ENCODE data around the gene ARID1B. TPM values are rescaled to one million over a fixed set of nuclear protein-coding genes. Genes with fewer than 3 reads are reported as not detected.

The ARID1B gene
- total RNA-seq, 2 donors from 2014 or later = 65.1 to 99.4 TPM

DNA sequence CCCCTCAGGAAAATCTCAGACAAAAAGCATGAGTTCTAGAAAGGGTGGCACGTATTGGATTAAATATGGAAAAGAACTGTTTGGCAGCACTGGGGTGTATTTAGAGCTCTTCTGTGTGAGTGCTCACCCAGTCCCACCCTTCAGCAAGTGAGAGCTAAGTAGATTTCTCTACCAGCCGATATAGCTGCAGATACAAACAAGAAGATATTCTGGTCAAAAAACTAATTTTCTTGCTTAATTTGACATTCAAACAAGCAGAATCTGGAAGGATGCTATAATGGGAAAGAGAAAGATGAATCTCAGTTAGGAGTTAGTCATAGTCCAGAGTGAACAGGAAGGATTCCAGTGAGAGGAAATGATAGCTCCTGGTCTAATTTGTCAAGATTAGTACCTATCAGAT, 314.1 kb downstream of the ARID1B start:
- no peak for DNase-seq (ENCODE audit: low spot score)
- no peak overlapping the region for H3K27ac ChIP-seq
- 85% methylated on average over 2 of the region's 2 CpGs for WGBS
- H3K9me3 ChIP-seq = no peaks in the 10 kb centered on the region
- TF ChIP-seq POLR2A (IDR thresholded peaks at IDR 0.05) (no peak), POLR2AphosphoS5 (IDR thresholded peaks at IDR 0.05) (no peak)
- TF ChIP-seq, protein P1, sequence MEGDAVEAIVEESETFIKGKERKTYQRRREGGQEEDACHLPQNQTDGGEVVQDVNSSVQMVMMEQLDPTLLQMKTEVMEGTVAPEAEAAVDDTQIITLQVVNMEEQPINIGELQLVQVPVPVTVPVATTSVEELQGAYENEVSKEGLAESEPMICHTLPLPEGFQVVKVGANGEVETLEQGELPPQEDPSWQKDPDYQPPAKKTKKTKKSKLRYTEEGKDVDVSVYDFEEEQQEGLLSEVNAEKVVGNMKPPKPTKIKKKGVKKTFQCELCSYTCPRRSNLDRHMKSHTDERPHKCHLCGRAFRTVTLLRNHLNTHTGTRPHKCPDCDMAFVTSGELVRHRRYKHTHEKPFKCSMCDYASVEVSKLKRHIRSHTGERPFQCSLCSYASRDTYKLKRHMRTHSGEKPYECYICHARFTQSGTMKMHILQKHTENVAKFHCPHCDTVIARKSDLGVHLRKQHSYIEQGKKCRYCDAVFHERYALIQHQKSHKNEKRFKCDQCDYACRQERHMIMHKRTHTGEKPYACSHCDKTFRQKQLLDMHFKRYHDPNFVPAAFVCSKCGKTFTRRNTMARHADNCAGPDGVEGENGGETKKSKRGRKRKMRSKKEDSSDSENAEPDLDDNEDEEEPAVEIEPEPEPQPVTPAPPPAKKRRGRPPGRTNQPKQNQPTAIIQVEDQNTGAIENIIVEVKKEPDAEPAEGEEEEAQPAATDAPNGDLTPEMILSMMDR (IDR thresholded peaks at IDR 0.05) = no peak
- no peak overlapping the region for H3K4me3 ChIP-seq
- H3K4me1 ChIP-seq (replicated peaks) = no peaks in the 10 kb centered on the region
- H3K36me3 ChIP-seq = no peaks in the 10 kb centered on the region
- intact Hi-C loops (cut with DNase I) = no loop called here
- H3K27me3 ChIP-seq (replicated peaks; ENCODE audit: insufficient read depth) = no peaks in the 10 kb centered on the region

DNA sequence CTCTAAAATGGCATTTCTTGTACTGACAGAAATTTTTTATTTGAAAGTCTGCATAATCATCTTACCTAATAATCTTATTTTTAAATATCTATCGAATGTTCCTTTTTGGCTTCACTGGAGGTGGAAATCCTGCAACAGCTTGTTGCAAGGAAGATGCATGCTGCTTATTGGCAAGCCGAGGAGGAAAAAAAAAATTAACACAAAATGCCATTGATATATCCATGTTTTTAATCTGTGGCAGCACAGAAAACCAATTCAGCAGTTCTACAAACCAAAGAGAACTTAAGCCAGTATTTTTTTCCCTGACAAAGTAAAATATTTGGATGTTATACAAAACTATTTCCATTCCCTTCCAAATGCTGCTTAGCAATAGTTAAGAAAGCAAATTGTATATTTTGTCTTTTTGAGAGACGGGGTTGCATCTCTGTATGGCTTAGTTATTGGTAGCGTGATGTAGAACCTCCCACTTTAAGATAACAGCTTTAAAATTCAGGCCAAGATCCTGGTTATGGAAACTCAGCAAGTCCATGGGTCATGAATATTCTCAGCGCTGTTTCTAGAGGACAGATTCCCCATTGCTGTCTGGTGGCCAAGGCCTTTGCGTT, 314.8 kb downstream of the ARID1B start:
- Histone ChIP-seq H3K36me3 (no peaks in the 10 kb centered on the region), H3K4me3 (no peak overlapping the region), H3K9me3 (no peaks in the 10 kb centered on the region), H3K27me3 (replicated peaks; ENCODE audit: insufficient read depth) (no peaks in the 10 kb centered on the region), H3K4me1 (replicated peaks) (no peaks in the 10 kb centered on the region), H3K27ac (no peak overlapping the region)
- DNase-seq (ENCODE audit: low spot score) = no peak
- WGBS = 88% methylated on average over 6 of the region's 6 CpGs
- intact Hi-C loops (cut with DNase I) = no loop called here
- TF ChIP-seq, protein P1 (IDR thresholded peaks at IDR 0.05) = no peak
- no peak for TF ChIP-seq POLR2A (IDR thresholded peaks at IDR 0.05)
- TF ChIP-seq POLR2AphosphoS5 (IDR thresholded peaks at IDR 0.05) = no peak

DNA sequence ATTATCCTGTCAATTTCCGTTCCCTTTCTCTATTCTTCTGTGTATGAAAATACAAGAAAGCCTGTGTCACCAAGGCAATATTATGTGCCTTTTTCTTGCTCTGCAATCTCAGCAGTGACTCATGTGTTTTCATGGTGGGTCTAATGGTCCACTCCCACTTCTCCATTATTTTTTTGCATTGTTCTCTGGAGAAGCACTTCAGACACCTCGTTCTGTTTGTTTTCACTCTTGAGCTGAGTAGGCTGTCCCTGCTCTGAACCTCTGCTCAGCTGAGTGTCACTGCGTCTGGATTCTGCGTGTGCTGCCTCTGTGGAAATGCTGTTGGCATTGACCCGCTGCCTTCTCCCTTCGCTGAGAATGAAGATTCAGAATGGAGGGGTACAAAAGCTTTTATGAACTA, 315.6 kb downstream of the ARID1B start:
- intact Hi-C loops (cut with DNase I) = no loop called here
- Histone ChIP-seq H3K4me3 (no peak overlapping the region), H3K36me3 (no peaks in the 10 kb centered on the region), H3K27me3 (replicated peaks; ENCODE audit: insufficient read depth) (no peaks in the 10 kb centered on the region), H3K27ac (no peak overlapping the region), H3K4me1 (replicated peaks) (no peaks in the 10 kb centered on the region), H3K9me3 (no peaks in the 10 kb centered on the region)
- 90% methylated on average over 6 of the region's 6 CpGs for WGBS
- no peak for DNase-seq (ENCODE audit: low spot score)
- TF ChIP-seq, protein P1 (IDR thresholded peaks at IDR 0.05) = no peak
- no peak for TF ChIP-seq POLR2A (IDR thresholded peaks at IDR 0.05)
- TF ChIP-seq POLR2AphosphoS5 (IDR thresholded peaks at IDR 0.05) = no peak

DNA sequence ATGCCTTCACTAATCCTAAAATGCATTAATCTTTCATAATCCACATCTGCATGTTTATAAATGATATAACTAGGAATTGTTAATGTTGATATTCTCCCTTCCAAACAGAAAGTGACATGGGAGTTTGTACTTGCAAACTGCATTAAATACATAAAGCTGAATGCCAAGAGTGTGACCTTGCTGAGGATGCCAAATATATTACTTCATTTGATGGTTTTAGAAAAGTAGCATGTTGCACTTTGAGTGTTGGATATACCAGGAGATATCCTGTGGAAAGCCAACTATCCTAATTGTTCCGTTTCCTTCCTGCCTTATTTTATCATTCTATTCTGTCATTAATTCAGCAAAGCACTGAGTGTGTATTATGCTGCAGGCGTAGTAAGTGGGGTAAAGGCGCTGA, 316.4 kb downstream of the ARID1B start:
- Histone ChIP-seq H3K27ac (no peak overlapping the region), H3K27me3 (replicated peaks; ENCODE audit: insufficient read depth) (no peaks in the 10 kb centered on the region), H3K4me1 (replicated peaks) (no peaks in the 10 kb centered on the region), H3K4me3 (no peak overlapping the region), H3K9me3 (no peaks in the 10 kb centered on the region), H3K36me3 (no peaks in the 10 kb centered on the region)
- intact Hi-C loops (cut with DNase I) = no loop called here
- TF ChIP-seq POLR2A (IDR thresholded peaks at IDR 0.05) (no peak), POLR2AphosphoS5 (IDR thresholded peaks at IDR 0.05) (no peak)
- TF ChIP-seq, protein P1 (IDR thresholded peaks at IDR 0.05) = no peak
- 88% methylated on average over 3 of the region's 3 CpGs for WGBS
- no peak for DNase-seq (ENCODE audit: low spot score)

DNA sequence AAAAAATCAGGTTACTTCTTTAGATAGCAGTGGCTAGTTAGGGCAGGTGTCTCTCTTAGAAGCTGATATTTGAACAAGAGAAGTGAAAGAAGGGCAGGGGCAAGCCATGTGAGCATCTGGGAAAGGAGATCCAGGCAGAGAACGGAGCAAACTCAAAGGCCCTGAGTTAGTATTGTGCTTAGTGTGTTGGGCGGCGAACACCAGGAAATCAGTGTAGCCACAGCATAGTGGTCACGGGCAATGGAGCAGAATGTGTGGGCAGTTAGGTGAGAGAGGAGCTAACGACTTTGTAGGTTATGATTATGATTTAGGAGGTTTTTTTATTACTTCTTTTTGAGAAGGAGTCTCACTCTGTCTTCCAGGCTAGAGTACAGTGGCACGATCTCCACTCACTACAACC, 316.9 kb downstream of the ARID1B start:
- Histone ChIP-seq H3K4me1 (replicated peaks) (no peaks in the 10 kb centered on the region), H3K9me3 (no peaks in the 10 kb centered on the region), H3K36me3 (no peaks in the 10 kb centered on the region), H3K4me3 (no peak overlapping the region), H3K27me3 (replicated peaks; ENCODE audit: insufficient read depth) (no peaks in the 10 kb centered on the region), H3K27ac (no peak overlapping the region)
- 94% methylated on average over 6 of the region's 6 CpGs for WGBS
- intact Hi-C loops (cut with DNase I) = no loop called here
- TF ChIP-seq, protein P1 (IDR thresholded peaks at IDR 0.05) = no peak
- TF ChIP-seq POLR2A (IDR thresholded peaks at IDR 0.05) (no peak), POLR2AphosphoS5 (IDR thresholded peaks at IDR 0.05) (no peak)
- no peak for DNase-seq (ENCODE audit: low spot score)

Data from prostate gland (tissue), 2 donors.